ENCODE results near the gene KRAS. TPM values are rescaled to one million over a fixed set of nuclear protein-coding genes. Genes with fewer than 3 reads are reported as not detected.
A peak's percentile ranks its signal among the peaks of the same experiment; 100 is the strongest.

KRAS gene
- total RNA-seq, 2 donors from 2014 or later = 12.1 to 19.1 TPM

GRCh38 chr12:25242981-25243679 lies 7.6 kb downstream of the KRAS start:
- no peak for DNase-seq (ENCODE audit: low spot score)
- Histone ChIP-seq H3K27ac (no peak overlapping the region), H3K4me3 (no peak overlapping the region), H3K9me3 (no peaks in the 10 kb centered on the region), H3K36me3 (no peaks in the 10 kb centered on the region), H3K27me3 (replicated peaks; ENCODE audit: insufficient read depth) (no peaks in the 10 kb centered on the region), H3K4me1 (replicated peaks) (no peaks in the 10 kb centered on the region)
- TF ChIP-seq CTCF (IDR thresholded peaks at IDR 0.05) = no peak
- TF ChIP-seq POLR2A (IDR thresholded peaks at IDR 0.05) = no peak
- no peak for TF ChIP-seq POLR2AphosphoS5 (IDR thresholded peaks at IDR 0.05)
- WGBS = 79% methylated on average over 5 of the region's 5 CpGs
- intact Hi-C loops (cut with DNase I) = loop anchor here (10.0 kb wide), 1 partner anchor 48 kb away; the partner anchor contains the start of genes DNAI7 and ETFRF1

- 44% methylated on average over 6 of the region's 6 CpGs for WGBS
- intact Hi-C loops (cut with DNase I) = loop anchor here (10.0 kb wide), 1 partner anchor 47 kb away; the partner anchor contains the start of genes DNAI7 and ETFRF1
- Histone ChIP-seq H3K9me3 (no peaks in the 10 kb centered on the region), H3K27ac (no peak overlapping the region), H3K36me3 (no peaks in the 10 kb centered on the region), H3K4me3 (no peak overlapping the region), H3K27me3 (replicated peaks; ENCODE audit: insufficient read depth) (no peaks in the 10 kb centered on the region), H3K4me1 (replicated peaks) (no peaks in the 10 kb centered on the region)
- peak; percentile 39 to 68 (median 61) for TF ChIP-seq CTCF (IDR thresholded peaks at IDR 0.05)
- no peak for TF ChIP-seq POLR2A (IDR thresholded peaks at IDR 0.05)
- TF ChIP-seq POLR2AphosphoS5 (IDR thresholded peaks at IDR 0.05) = no peak
- no peak for DNase-seq (ENCODE audit: low spot score)
These were observed 9.3 kb downstream of the KRAS start for GRCh38 chr12:25241167-25242020.

GRCh38 chr12:25236626-25237025 lies 14.1 kb downstream of the KRAS start:
- WGBS = 92% methylated on average over 4 of the region's 4 CpGs
- Histone ChIP-seq H3K4me1 (replicated peaks) (no peaks in the 10 kb centered on the region), H3K9me3 (no peaks in the 10 kb centered on the region), H3K27ac (no peak overlapping the region), H3K4me3 (no peak overlapping the region), H3K36me3 (no peaks in the 10 kb centered on the region), H3K27me3 (replicated peaks; ENCODE audit: insufficient read depth) (no peaks in the 10 kb centered on the region)
- intact Hi-C loops (cut with DNase I) = no loop called here
- no peak for DNase-seq (ENCODE audit: low spot score)
- no peak for TF ChIP-seq CTCF (IDR thresholded peaks at IDR 0.05)
- no peak for TF ChIP-seq POLR2A (IDR thresholded peaks at IDR 0.05)
- no peak for TF ChIP-seq POLR2AphosphoS5 (IDR thresholded peaks at IDR 0.05)

- intact Hi-C loops (cut with DNase I) = no loop called here
- H3K27ac ChIP-seq = no peak overlapping the region
- DNase-seq (ENCODE audit: low spot score) = no peak
- no peaks in the 10 kb centered on the region for H3K4me1 ChIP-seq (replicated peaks)
- TF ChIP-seq POLR2A (IDR thresholded peaks at IDR 0.05) (no peak), POLR2AphosphoS5 (IDR thresholded peaks at IDR 0.05) (no peak), CTCF (IDR thresholded peaks at IDR 0.05) (no peak)
- no peaks in the 10 kb centered on the region for H3K9me3 ChIP-seq
- no peak overlapping the region for H3K4me3 ChIP-seq
- no peaks in the 10 kb centered on the region for H3K36me3 ChIP-seq
- H3K27me3 ChIP-seq (replicated peaks; ENCODE audit: insufficient read depth) = no peaks in the 10 kb centered on the region
- 75% methylated on average over 1 of the region's 1 CpG for WGBS
These were observed 14.5 kb downstream of the KRAS start for GRCh38 chr12:25236190-25236589.

Measured in prostate gland (tissue), 2 donors.